GM19035 (cell line): ENCODE data around the gene LRCOL1.

Experiments
- ATAC-seq: cut with Tn5 transposase; IDR thresholded peaks from one replicate; pipeline ENCODE4 v1.9.1; 2021; ENCODE audit not compliant: unreplicated experiment

The LRCOL1 gene

GRCh38 chr12:132585177-132585576, 25.2 kb downstream of the LRCOL1 start:
- no peak for ATAC-seq

- no peak for ATAC-seq
Observed at GRCh38 chr12:132584429-132584828, 26.0 kb downstream of the LRCOL1 start.

GRCh38 chr12:132583736-132584135, 26.6 kb downstream of the LRCOL1 start:
- no peak for ATAC-seq

GRCh38 chr12:132583411-132583710, 27.0 kb downstream of the LRCOL1 start:
- ATAC-seq = no peak

- no peak for ATAC-seq
Observed at GRCh38 chr12:132582582-132583410, 27.6 kb downstream of the LRCOL1 start.

GRCh38 chr12:132582058-132582420, 28.3 kb downstream of the LRCOL1 start:
- ATAC-seq = no peak

GRCh38 chr12:132581348-132582057, 28.9 kb downstream of the LRCOL1 start:
- no peak for ATAC-seq

- no peak for ATAC-seq
Observed at GRCh38 chr12:132580701-132581292, 29.6 kb downstream of the LRCOL1 start.

GRCh38 chr12:132579744-132580143, 30.6 kb downstream of the LRCOL1 start:
- ATAC-seq = no peak

- no peak for ATAC-seq
Observed at GRCh38 chr12:132578826-132579225, 31.6 kb downstream of the LRCOL1 start.

GRCh38 chr12:132578118-132578517, 32.3 kb downstream of the LRCOL1 start:
- no peak for ATAC-seq

- no peak for ATAC-seq
Observed at GRCh38 chr12:132577191-132577920, 33.0 kb downstream of the LRCOL1 start.

GRCh38 chr12:132576701-132577100, 33.7 kb downstream of the LRCOL1 start:
- ATAC-seq = no peak

GRCh38 chr12:132575661-132576060, 34.7 kb downstream of the LRCOL1 start:
- ATAC-seq = no peak

- ATAC-seq = no peak
Observed at GRCh38 chr12:132574271-132574996, 35.9 kb downstream of the LRCOL1 start.

GRCh38 chr12:132572801-132573760, 37.3 kb downstream of the LRCOL1 start:
- ATAC-seq = no peak

- no peak for ATAC-seq
Observed at GRCh38 chr12:132572106-132572505, 38.3 kb downstream of the LRCOL1 start.

GRCh38 chr12:132571598-132571997, 38.8 kb downstream of the LRCOL1 start:
- no peak for ATAC-seq

GRCh38 chr12:132571051-132571450, 39.3 kb downstream of the LRCOL1 start:
- ATAC-seq = no peak

- no peak for ATAC-seq
Observed at GRCh38 chr12:132570635-132571034, 39.7 kb downstream of the LRCOL1 start.
